ENCODE results near the gene BBOX1. TPM values are rescaled to one million over a fixed set of nuclear protein-coding genes. Genes with fewer than 3 reads are reported as not detected.

Gene BBOX1
- total RNA-seq, 1 experiment from 2014 or later: not detected

DNA sequence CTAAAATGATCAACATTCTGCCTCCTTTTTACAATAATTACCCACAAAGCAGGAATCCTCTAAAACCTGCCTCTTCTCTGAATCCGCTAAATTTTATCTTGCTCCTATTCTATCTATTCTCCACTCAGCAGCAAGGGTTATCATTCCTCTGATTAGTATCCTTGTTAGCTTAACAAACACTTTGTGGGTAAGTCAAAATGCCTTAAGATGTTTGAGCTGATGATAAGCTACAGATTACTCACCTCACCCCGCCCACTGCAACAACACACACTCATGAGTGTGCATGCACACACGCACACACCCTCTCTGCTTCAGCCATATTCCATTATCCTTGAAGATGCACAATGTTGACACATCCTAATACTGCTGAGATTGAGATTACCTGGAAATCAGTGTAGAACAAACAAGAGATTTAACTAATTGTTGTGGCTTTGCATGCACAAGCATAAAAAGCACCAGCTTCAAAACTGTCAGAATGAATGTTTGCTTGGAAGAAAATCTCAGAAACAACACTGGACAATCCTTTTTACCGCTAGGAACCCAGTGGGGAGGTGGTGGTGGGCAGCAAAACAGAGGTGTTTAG, 130.9 kb downstream of the BBOX1 start:
- no peak for DNase-seq (ENCODE audit: low read depth, low spot score)
- Histone ChIP-seq H4K20me1 (ENCODE audit: insufficient read depth) (no peaks in the 10 kb centered on the region), H3K4me3 (replicated peaks in 1 of 2; ENCODE audit: low read depth in 1 of 2, low read length in 2 of 2) (no peak overlapping the region), H2AFZ (ENCODE audit: low read depth, low read length, poor library complexity, severe bottlenecking) (no peak overlapping the region), H3K27ac (ENCODE audit: low read depth, low read length) (no peak overlapping the region), H3K4me1 (ENCODE audit: control insufficient read depth in 1 of 2, insufficient read depth in 2 of 2, low read length in 2 of 2) (no peaks in the 10 kb centered on the region), H3K27me3 (ENCODE audit: insufficient read depth, low read length) (peaks cover 19% of the 10 kb centered on the region), H3K9me3 (ENCODE audit: control insufficient read depth in 1 of 2, insufficient read depth in 1 of 2, low read depth in 1 of 2, low read length in 2 of 2) (no peaks in the 10 kb centered on the region), H3K4me2 (ENCODE audit: low read length) (no peak overlapping the region), H3K9me2 (ENCODE audit: insufficient read depth) (no peaks in the 10 kb centered on the region), H3K36me3 (ENCODE audit: control insufficient read depth in 1 of 2, insufficient read depth in 2 of 2, low read length in 2 of 2) (no peaks in the 10 kb centered on the region), H3K79me2 (ENCODE audit: insufficient read depth, low read length) (no peaks in the 10 kb centered on the region), H3K9ac (ENCODE audit: low read length) (no peak overlapping the region)
- ChIA-PET POLR2A (no interaction called here), RAD21 (ENCODE audit: low non-redundant PET in 1 of 2, low total read pairs in 2 of 2, uncharacterized antibody in 2 of 2, unreplicated experiment in 2 of 2) (no interaction called here), CTCF (interaction anchor here (1.2 kb wide), 1 partner anchor 13 kb away, joined by 3 read pairs; no protein-coding TSS in a partner anchor)
- no peak for TF ChIP-seq EZH2phosphoT487 (IDR thresholded peaks at IDR 0.05; ENCODE audit: borderline replicate concordance)
- TF ChIP-seq JUND (IDR thresholded peaks at IDR 0.05): no peak
- TF ChIP-seq SP1 (IDR thresholded peaks at IDR 0.05; ENCODE audit: low read depth): no peak
- no TSS peak for BruUV-seq (replicated peaks)
- ATAC-seq: no peak
- intact Hi-C loops (cut with micrococcal nuclease): no loop called here

GRCh38 chr11:27173545-27173944, 132.9 kb downstream of the BBOX1 start:
- no peaks in the 10 kb centered on the region for H4K20me1 ChIP-seq (ENCODE audit: insufficient read depth)
- DNase-seq (ENCODE audit: low read depth, low spot score): no peak
- no peaks in the 10 kb centered on the region for H3K79me2 ChIP-seq (ENCODE audit: insufficient read depth, low read length)
- H3K4me2 ChIP-seq (ENCODE audit: low read length): no peak overlapping the region
- ChIA-PET POLR2A (no interaction called here), RAD21 (ENCODE audit: low non-redundant PET in 1 of 2, low total read pairs in 2 of 2, uncharacterized antibody in 2 of 2, unreplicated experiment in 2 of 2) (no interaction called here), CTCF (interaction anchor here (2.0 kb wide), 1 partner anchor 10 kb away, joined by 6 read pairs; no protein-coding TSS in a partner anchor)
- no TSS peak for BruUV-seq (replicated peaks)
- no peaks in the 10 kb centered on the region for H3K9me3 ChIP-seq (ENCODE audit: control insufficient read depth in 1 of 2, insufficient read depth in 1 of 2, low read depth in 1 of 2, low read length in 2 of 2)
- no peak overlapping the region for H3K4me3 ChIP-seq (replicated peaks in 1 of 2; ENCODE audit: low read depth in 1 of 2, low read length in 2 of 2)
- no peaks in the 10 kb centered on the region for H3K36me3 ChIP-seq (ENCODE audit: control insufficient read depth in 1 of 2, insufficient read depth in 2 of 2, low read length in 2 of 2)
- no peaks in the 10 kb centered on the region for H3K9me2 ChIP-seq (ENCODE audit: insufficient read depth)
- H2AFZ ChIP-seq (ENCODE audit: low read depth, low read length, poor library complexity, severe bottlenecking): no peak overlapping the region
- intact Hi-C loops (cut with micrococcal nuclease): no loop called here
- no peak overlapping the region for H3K27ac ChIP-seq (ENCODE audit: low read depth, low read length)
- H3K27me3 ChIP-seq (ENCODE audit: insufficient read depth, low read length): peaks cover 19% of the 10 kb centered on the region
- no peak overlapping the region for H3K9ac ChIP-seq (ENCODE audit: low read length)
- no peaks in the 10 kb centered on the region for H3K4me1 ChIP-seq (ENCODE audit: control insufficient read depth in 1 of 2, insufficient read depth in 2 of 2, low read length in 2 of 2)
- TF ChIP-seq FOSL1 (IDR thresholded peaks at IDR 0.05; ENCODE audit: low read depth): no peak
- TF ChIP-seq SP1 (IDR thresholded peaks at IDR 0.05; ENCODE audit: low read depth): no peak
- no peak for TF ChIP-seq EGR1 (IDR thresholded peaks at IDR 0.05; ENCODE audit: low read depth)
- ATAC-seq: no peak

Measured in HCT116 (cell line).